GM12864 (cell line): ENCODE measurements around the gene GALNT4.

Experiments
- DNase-seq: peaks from one replicate; pipeline ENCODE4 v3.0.0-alpha.2; 2011; ENCODE audit warnings: low read depth
- H3K4me3 ChIP-seq: 2 replicates; pipeline ENCODE4 v1.5.1; 2011; ENCODE audit warnings: mild to moderate bottlenecking, low read depth, low read length, control low read depth
- TF ChIP-seq, protein P1 (sequence below): IDR thresholded peaks from 2 replicates; pipeline ENCODE4 v1.5.1; 2011; ENCODE audit warnings: low read depth, mild to moderate bottlenecking, moderate library complexity, low read length, control low read depth, inconsistent platforms; ENCODE audit errors: missing control alignments

Gene GALNT4

DNA sequence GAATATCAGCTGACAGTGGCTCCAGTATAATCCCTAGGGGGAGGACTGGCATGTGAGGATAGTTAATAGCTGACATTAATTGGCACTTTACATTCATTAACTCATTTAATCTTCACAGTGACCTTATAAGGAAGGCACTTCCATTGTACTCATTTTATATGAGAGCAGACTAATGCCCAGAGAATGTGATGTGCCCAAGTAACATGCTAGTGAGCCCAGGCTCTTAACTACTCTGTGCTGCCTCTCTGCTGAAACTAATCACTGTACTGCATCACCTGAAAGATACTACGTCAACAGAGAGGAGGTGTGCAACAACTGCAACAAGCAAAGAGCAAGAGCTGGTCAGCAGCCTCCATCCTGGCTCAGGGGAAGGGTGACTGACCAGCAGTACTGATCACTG is 40.1 kb downstream of the GALNT4 start:
- no peak overlapping the region for H3K4me3 ChIP-seq
- no peak for DNase-seq
- TF ChIP-seq, protein P1, sequence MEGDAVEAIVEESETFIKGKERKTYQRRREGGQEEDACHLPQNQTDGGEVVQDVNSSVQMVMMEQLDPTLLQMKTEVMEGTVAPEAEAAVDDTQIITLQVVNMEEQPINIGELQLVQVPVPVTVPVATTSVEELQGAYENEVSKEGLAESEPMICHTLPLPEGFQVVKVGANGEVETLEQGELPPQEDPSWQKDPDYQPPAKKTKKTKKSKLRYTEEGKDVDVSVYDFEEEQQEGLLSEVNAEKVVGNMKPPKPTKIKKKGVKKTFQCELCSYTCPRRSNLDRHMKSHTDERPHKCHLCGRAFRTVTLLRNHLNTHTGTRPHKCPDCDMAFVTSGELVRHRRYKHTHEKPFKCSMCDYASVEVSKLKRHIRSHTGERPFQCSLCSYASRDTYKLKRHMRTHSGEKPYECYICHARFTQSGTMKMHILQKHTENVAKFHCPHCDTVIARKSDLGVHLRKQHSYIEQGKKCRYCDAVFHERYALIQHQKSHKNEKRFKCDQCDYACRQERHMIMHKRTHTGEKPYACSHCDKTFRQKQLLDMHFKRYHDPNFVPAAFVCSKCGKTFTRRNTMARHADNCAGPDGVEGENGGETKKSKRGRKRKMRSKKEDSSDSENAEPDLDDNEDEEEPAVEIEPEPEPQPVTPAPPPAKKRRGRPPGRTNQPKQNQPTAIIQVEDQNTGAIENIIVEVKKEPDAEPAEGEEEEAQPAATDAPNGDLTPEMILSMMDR, result no peak

DNA sequence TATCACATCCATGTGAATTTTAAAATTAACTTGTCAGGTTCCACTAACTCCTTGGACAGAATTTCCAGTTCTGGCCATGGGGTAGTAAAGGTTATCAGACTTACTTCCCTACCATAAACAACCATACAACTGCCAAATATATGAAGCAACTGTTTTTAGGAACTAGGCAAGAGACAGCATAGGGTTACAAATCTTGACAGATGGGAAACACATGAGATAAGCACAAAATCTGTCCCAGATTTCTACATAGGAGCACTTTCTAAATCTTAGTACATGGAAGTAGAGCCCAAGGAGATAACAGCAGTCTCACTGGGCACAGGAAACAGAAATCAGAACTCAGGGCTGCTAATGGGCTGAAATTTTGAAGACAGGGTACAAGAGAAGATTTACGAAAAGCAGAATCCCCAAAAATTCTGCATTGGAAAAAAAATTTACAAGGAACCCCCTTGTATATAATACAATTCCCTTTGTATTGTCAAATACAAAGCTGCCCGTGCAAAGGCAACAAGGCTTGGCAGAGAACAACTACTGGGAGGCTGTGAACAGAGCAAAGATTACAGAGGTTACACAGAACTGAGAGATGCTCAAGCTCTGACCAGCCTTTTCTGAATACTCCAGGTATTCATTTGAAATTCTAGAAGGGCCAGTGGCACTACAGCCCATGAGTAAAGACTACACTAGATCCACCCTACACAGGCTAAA is 43.2 kb downstream of the GALNT4 start:
- DNase-seq, result no peak
- TF ChIP-seq, protein P1, result no peak

DNA sequence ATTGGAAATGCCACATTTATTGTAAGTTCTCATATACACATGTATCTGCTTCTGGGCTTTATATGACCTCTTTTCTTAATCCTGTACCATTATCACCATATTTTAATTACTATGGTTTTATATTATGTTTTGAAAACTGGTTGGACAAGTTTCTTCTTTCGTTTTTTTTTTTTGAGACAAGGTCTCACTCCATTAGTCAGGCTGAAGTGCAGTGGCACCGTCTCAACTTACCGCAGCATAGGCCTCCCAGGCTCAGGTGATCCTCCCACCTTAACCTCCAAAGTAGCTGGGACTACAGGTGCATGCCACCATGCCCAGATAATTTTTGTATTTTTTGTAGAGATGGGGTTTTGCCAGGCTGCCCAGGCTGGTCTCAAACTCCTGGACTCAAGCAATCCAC is 44.6 kb downstream of the GALNT4 start:
- no peak overlapping the region for H3K4me3 ChIP-seq
- TF ChIP-seq, protein P1, result no peak
- DNase-seq, result no peak

More for the DNA sequence above, 43.2 kb downstream of the GALNT4 start:
- no peak overlapping the region for H3K4me3 ChIP-seq

DNA sequence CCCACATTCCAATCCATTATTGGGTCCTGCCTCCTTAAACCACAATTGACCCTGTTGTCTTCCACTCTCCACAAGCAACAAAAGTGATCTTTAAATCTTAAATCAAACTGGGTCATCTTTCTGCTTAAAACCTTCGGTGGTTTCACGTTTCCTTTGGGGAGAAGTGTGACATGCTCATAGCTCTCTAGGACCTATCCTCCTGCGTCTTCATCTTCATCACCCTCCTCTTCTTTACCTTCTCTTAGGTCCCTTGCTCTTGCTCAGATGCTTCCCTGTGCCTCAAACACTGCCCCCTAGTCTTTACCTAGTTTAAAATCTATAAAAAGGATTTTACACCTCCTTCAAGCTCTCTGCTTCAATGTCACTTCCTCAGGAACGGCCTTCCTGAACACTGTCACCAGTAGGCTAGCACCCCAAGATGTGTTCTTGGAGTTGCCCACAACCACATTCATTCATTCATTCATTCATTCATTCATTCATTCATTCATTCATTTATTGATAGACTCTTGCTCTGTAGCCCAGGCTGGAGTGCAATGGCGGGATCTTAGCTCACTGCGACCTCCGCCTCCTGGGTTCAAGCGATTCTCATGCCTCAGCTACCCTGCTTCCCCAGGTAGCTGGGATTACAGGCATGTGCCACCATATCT is 46.8 kb downstream of the GALNT4 start:
- H3K4me3 ChIP-seq, result no peak overlapping the region
- TF ChIP-seq, protein P1, result no peak
- no peak for DNase-seq

DNA sequence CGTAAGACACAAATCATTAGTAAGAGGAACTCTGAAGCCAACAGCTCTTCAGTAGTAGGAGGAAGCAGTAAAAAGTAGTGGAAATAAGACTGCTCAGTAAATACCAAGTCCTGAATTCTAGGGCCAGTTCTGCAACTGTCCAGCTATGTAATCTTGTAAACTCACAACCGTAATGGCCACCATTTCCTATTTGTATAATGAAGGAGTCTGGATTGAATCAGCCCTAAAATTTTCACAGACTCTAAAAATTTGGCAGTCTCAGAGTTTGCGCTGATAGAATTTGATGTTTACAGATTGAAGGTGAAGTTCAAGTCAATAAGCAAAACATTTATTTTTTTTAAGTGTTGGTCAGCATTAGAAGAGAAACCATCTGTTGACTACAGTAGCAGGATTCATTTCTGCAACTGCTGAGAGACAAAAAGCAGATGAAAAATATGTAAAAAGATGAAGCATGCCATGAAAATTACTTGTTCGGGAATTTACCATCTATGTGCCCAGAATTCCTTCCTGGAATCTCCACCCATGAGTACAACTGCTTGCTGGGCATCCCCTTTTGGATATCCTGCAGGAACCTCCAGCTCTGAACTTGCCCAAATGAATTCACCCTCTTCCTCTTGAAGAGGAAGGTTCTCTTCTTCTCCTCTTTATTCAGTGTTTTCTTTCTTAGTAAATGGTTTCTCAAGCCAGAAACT is 47.5 kb downstream of the GALNT4 start:
- DNase-seq, result no peak
- H3K4me3 ChIP-seq, result no peak overlapping the region
- TF ChIP-seq, protein P1, result no peak

DNA sequence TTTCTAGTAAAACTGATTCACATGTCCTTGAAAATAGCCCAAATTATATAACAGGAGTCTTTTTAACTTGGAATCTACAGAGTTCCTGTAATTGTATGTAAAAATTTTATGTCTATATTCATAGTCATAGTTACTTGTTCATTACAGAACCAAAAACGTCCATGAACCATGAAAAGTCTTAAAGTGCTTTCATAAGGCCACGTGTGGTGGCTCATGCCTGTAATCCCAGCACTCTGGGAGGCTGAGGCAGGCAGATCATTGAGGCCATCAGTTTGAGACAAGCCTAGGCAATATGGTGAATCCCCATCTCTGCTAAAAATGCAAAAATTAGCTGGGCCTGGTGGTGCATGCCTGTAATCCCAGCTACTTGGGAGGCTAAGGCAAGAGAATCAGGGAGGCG is 48.4 kb downstream of the GALNT4 start:
- TF ChIP-seq, protein P1, result no peak
- no peak for DNase-seq

More for the DNA sequence above, 48.4 kb downstream of the GALNT4 start:
- H3K4me3 ChIP-seq, result no peak overlapping the region
